DOHH2 (cell line): ENCODE measurements around the gene RHOBTB3.

Experiments
- CTCF ChIP-seq: fragments of 200-600 bp; sonication (generic); IDR thresholded peaks from one replicate; pipeline ENCODE4 v1.5.1; 2014; ENCODE audit warnings: antibody characterized with exemption, mild to moderate bottlenecking, low read depth, low read length; ENCODE audit not compliant: poor library complexity, severe bottlenecking
- EZH2phosphoT487 ChIP-seq: fragments of 200-600 bp; sonication (generic); IDR thresholded peaks from 2 replicates; pipeline ENCODE4 v1.6.1; 2017; ENCODE audit warnings: borderline replicate concordance, mild to moderate bottlenecking, antibody characterized with exemption, low read length, moderate library complexity, mixed read lengths

- TF ChIP-seq CTCF (no peak), EZH2phosphoT487 (no peak)
These were observed 51.0 kb downstream of the RHOBTB3 start for GRCh38 chr5:95782181-95782580.
